ENCODE measurements around the gene NDUFAF2. TPM values are rescaled to one million over a fixed set of nuclear protein-coding genes. Genes with fewer than 3 reads are reported as not detected.

The NDUFAF2 gene
- total RNA-seq, 4 donors from 2014 or later, result 14.1 to 78.9 (median 31.0) TPM

DNA sequence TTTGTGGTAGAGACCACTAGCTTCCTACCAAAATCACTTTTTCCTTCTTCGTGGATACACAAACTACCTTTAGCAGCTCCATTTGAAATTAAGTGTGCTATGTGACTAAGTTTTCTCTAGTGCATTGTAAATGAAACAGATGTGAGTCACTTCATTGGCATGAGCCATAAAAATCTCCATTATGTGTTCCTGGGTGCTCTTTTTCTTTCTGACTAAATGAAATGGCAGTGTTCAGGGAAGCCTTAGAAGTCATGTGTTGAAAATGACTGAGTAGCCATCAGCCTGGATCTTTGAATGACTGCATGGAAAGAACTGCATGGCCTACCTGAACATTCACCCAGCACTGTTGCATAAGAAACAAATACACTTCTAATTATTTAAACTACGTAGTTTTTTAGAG lies 107.9 kb downstream of the NDUFAF2 start:
- H3K9me3 ChIP-seq, result no peaks in the 10 kb centered on the region
- intact Hi-C loops (cut with DNase I; ENCODE audit: low total_unique reads), result no loop called here
- no peak for DNase-seq
- H3K27ac ChIP-seq, result no peak overlapping the region
- no peaks in the 10 kb centered on the region for H3K27me3 ChIP-seq
- H3K4me3 ChIP-seq, result no peak overlapping the region
- TF ChIP-seq, protein P1, sequence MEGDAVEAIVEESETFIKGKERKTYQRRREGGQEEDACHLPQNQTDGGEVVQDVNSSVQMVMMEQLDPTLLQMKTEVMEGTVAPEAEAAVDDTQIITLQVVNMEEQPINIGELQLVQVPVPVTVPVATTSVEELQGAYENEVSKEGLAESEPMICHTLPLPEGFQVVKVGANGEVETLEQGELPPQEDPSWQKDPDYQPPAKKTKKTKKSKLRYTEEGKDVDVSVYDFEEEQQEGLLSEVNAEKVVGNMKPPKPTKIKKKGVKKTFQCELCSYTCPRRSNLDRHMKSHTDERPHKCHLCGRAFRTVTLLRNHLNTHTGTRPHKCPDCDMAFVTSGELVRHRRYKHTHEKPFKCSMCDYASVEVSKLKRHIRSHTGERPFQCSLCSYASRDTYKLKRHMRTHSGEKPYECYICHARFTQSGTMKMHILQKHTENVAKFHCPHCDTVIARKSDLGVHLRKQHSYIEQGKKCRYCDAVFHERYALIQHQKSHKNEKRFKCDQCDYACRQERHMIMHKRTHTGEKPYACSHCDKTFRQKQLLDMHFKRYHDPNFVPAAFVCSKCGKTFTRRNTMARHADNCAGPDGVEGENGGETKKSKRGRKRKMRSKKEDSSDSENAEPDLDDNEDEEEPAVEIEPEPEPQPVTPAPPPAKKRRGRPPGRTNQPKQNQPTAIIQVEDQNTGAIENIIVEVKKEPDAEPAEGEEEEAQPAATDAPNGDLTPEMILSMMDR (IDR thresholded peaks at IDR 0.05), result no peak
- TF ChIP-seq POLR2A (IDR thresholded peaks at IDR 0.05), result no peak
- H3K36me3 ChIP-seq, result no peaks in the 10 kb centered on the region
- H3K4me1 ChIP-seq, result no peaks in the 10 kb centered on the region

DNA sequence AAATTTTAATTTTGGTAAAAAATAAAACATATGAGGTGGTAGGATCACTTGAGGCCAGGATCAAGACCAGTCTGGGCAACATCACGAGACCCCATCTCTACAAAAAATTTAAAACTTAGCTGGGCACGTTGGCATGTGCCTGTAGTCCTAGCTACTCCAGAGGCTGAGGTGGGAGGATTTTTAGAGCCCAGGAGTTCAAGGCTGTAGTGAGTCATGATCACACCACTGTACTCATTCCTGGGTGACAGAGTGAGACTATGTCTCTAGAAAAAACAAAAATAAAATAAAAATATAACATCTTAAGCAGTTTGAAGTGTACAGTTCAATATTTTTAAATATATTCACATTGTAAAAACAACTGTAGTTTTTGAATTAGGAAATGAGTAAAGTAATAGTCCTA lies 108.9 kb downstream of the NDUFAF2 start:
- Histone ChIP-seq H3K36me3 (no peaks in the 10 kb centered on the region), H3K4me1 (no peaks in the 10 kb centered on the region), H3K9me3 (no peaks in the 10 kb centered on the region), H3K27ac (no peak overlapping the region), H3K27me3 (no peaks in the 10 kb centered on the region), H3K4me3 (no peak overlapping the region)
- intact Hi-C loops (cut with DNase I; ENCODE audit: low total_unique reads), result no loop called here
- no peak for DNase-seq
- TF ChIP-seq, protein P1 (IDR thresholded peaks at IDR 0.05), result no peak
- no peak for TF ChIP-seq POLR2A (IDR thresholded peaks at IDR 0.05)

DNA sequence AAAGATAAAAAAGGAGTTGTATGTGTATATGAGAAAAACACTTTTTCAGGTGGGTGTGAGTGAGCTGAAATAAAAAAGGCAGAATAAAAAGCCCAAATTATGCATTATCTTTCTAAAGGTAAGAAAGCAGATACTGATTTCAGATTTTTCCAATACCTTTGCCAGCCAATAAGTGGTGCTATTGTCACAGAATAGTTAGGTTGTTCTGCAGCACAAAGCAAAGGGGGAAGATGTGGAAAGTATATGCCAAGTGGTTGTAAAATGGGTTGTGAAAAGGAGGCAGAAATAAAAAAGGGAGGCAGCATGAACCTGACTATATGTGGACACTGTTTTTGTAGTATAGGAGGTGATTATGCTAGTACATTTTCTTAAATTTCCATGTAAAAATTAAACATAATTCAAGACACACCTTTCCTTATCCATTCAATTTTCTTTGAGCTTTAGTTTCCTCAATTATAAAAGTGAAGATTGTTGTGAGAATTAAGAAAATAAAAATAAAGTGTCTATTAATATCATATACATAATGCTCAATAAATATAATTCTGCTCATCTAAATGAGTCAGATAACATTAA lies 110.5 kb downstream of the NDUFAF2 start:
- no peaks in the 10 kb centered on the region for H3K4me1 ChIP-seq
- intact Hi-C loops (cut with DNase I; ENCODE audit: low total_unique reads), result no loop called here
- H3K27me3 ChIP-seq, result no peaks in the 10 kb centered on the region
- H3K9me3 ChIP-seq, result no peaks in the 10 kb centered on the region
- TF ChIP-seq POLR2A (IDR thresholded peaks at IDR 0.05), result no peak
- TF ChIP-seq, protein P1 (IDR thresholded peaks at IDR 0.05), result peak; percentile 25 to 53 (median 40)
- H3K36me3 ChIP-seq, result no peaks in the 10 kb centered on the region
- H3K4me3 ChIP-seq, result no peak overlapping the region
- H3K27ac ChIP-seq, result no peak overlapping the region
- DNase-seq, result no peak

DNA sequence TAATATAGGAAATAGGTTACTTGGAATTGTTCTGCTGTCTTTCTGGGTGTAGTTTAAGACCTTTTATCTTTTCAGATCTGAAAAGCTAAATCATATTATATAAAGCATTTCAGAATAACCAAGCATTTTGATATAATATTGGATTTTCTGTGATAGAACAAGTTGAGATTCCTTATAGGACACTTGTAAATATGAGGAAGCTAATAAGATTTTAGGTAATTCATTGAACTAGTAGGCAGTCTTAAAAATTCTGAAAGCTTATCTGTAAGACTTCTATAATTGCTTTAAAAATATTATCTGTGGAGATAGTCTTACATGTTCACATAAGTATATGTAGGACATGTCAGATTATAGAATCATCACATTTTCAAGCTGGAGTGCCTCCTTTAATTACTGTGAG lies 114.5 kb downstream of the NDUFAF2 start:
- H3K4me1 ChIP-seq, result no peaks in the 10 kb centered on the region
- no peak overlapping the region for H3K27ac ChIP-seq
- H3K9me3 ChIP-seq, result peaks cover 0 to 11% of the 10 kb centered on the region in 2 donors
- intact Hi-C loops (cut with DNase I; ENCODE audit: low total_unique reads), result no loop called here
- no peak overlapping the region for H3K4me3 ChIP-seq
- H3K36me3 ChIP-seq, result no peaks in the 10 kb centered on the region
- no peak for TF ChIP-seq POLR2A (IDR thresholded peaks at IDR 0.05)
- TF ChIP-seq, protein P1 (IDR thresholded peaks at IDR 0.05), result no peak
- no peaks in the 10 kb centered on the region for H3K27me3 ChIP-seq
- no peak for DNase-seq

DNA sequence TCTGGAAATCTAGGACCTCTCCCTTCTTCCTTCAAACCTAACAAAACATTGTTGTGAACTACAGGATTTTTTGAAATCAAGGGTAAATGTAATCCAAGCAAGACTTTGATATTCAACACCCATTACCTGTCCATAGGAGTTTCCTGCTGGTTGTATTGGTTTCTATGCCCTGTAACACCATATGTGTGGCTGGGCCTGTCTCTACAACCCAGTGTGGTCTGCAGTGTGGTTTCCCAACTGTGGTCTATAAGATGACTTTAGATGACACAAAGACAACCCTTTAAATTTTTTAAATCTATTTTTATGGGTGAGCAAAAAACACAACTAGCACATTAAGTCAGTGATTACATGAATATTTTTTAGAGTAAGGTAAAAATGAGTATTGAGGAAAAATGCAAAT lies 124.1 kb downstream of the NDUFAF2 start:
- H3K9me3 ChIP-seq, result peaks cover 0 to 10% of the 10 kb centered on the region in 2 donors
- intact Hi-C loops (cut with DNase I; ENCODE audit: low total_unique reads), result no loop called here
- H3K4me3 ChIP-seq, result no peak overlapping the region
- H3K27ac ChIP-seq, result no peak overlapping the region
- no peak for DNase-seq
- H3K4me1 ChIP-seq, result no peaks in the 10 kb centered on the region
- H3K36me3 ChIP-seq, result no peaks in the 10 kb centered on the region
- TF ChIP-seq, protein P1 (IDR thresholded peaks at IDR 0.05), result no peak
- TF ChIP-seq POLR2A (IDR thresholded peaks at IDR 0.05), result no peak
- H3K27me3 ChIP-seq, result no peaks in the 10 kb centered on the region

All from uterus (tissue), 4 donors.